ENCODE results near the gene RAB18. TPM values are rescaled to one million over a fixed set of nuclear protein-coding genes. Genes with fewer than 3 reads are reported as not detected.

Gene RAB18
- total and polyA plus RNA-seq, 9 of the 15 experiments (the other 6 are each of a cell fraction or from before 2014, with no cell fraction given): 10.5 to 46.3 (median 32.5) TPM

DNA sequence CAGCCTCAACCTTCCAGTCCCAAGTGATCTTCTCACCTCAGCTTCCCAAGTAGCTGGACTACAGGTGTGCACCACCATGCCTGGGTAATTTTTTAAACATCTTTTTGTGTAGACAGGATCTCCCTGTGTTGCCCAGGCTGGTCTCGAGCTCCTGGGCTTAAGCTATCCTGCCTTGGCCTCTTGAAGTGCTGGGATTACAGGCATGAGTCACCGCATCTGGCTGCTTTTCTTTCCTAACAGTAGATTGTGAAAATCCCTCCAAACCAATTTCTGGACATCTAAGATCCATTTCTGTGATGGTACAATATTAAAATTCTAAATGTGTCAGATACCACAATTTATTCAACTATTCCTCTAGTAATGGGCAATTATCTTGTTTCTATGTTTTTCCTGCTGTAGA, 38.7 kb downstream of the RAB18 start:
- intact Hi-C loops (cut with micrococcal nuclease): no loop called here
- no peaks in the 10 kb centered on the region; the same call in 1 of the 2 replicates for H3K9me3 ChIP-seq (replicated peaks; ENCODE audit: control insufficient read depth, insufficient read depth, low read depth, low read length)
- H3K4me3 ChIP-seq: no peak overlapping the region
- CTCF ChIA-PET (ENCODE audit: low intra/inter-chr PET ratio): no interaction called here
- no peaks in the 10 kb centered on the region for H3K4me1 ChIP-seq (replicated peaks in 1 of 2; ENCODE audit: control insufficient read depth in 2 of 2, insufficient read depth in 2 of 2, low read length in 2 of 2)
- peaks cover 41% of the 10 kb centered on the region; the same call in 1 of the 3 replicates for H3K36me3 ChIP-seq (ENCODE audit: control insufficient read depth, insufficient read depth, low read length)
- no peaks in the 10 kb centered on the region for H3K9me1 ChIP-seq (ENCODE audit: control insufficient read depth, insufficient read depth, low read length)
- 87% methylated on average over 2 of the region's 2 CpGs for WGBS (ENCODE audit: insufficient coverage, low coverage, missing lambda C conversion rate)
- TF ChIP-seq ETV1 (tag; conservative IDR thresholded peaks at IDR 0.05; ENCODE audit: low read depth): no peak
- no peak for TF ChIP-seq RUNX1 (IDR thresholded peaks at IDR 0.05; ENCODE audit: low read depth)
- TF ChIP-seq TBL1XR1 (IDR thresholded peaks at IDR 0.05; ENCODE audit: low read length in 2 of 2): no peak
- TF ChIP-seq, protein P1, sequence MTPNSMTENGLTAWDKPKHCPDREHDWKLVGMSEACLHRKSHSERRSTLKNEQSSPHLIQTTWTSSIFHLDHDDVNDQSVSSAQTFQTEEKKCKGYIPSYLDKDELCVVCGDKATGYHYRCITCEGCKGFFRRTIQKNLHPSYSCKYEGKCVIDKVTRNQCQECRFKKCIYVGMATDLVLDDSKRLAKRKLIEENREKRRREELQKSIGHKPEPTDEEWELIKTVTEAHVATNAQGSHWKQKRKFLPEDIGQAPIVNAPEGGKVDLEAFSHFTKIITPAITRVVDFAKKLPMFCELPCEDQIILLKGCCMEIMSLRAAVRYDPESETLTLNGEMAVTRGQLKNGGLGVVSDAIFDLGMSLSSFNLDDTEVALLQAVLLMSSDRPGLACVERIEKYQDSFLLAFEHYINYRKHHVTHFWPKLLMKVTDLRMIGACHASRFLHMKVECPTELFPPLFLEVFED (CRISPR knock-in tag; conservative IDR thresholded peaks at IDR 0.05): no peak
- TF ChIP-seq TRIM24 (IDR thresholded peaks at IDR 0.05): no peak
- TF ChIP-seq RCOR1 (IDR thresholded peaks at IDR 0.05; ENCODE audit: borderline replicate concordance in 1 of 2, low read depth in 2 of 2, low read length in 2 of 2): no peak
- no peak for TF ChIP-seq RBM14 (IDR thresholded peaks at IDR 0.05; ENCODE audit: borderline replicate concordance, insufficient read depth, low read depth, low read length)
- no peak for TF ChIP-seq ELF1 (tag; IDR thresholded peaks at IDR 0.05)
- TF ChIP-seq, protein P2, sequence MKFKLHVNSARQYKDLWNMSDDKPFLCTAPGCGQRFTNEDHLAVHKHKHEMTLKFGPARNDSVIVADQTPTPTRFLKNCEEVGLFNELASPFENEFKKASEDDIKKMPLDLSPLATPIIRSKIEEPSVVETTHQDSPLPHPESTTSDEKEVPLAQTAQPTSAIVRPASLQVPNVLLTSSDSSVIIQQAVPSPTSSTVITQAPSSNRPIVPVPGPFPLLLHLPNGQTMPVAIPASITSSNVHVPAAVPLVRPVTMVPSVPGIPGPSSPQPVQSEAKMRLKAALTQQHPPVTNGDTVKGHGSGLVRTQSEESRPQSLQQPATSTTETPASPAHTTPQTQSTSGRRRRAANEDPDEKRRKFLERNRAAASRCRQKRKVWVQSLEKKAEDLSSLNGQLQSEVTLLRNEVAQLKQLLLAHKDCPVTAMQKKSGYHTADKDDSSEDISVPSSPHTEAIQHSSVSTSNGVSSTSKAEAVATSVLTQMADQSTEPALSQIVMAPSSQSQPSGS (CRISPR knock-in tag; IDR thresholded peaks at IDR 0.05): no peak
- no peak for TF ChIP-seq FIP1L1 (IDR thresholded peaks at IDR 0.05; ENCODE audit: low read depth, low read length, poor library complexity, severe bottlenecking)
- no peak for TF ChIP-seq CCAR2 (IDR thresholded peaks at IDR 0.05; ENCODE audit: low read depth, low read length)
- no peak for TF ChIP-seq ZNF175 (CRISPR knock-in tag; IDR thresholded peaks at IDR 0.05; ENCODE audit: low read depth)
- no peak for TF ChIP-seq XRCC4 (IDR thresholded peaks at IDR 0.05; ENCODE audit: extremely low read depth, insufficient read depth, insufficient read length)
- TF ChIP-seq RAD21 (CRISPR knock-in tag; conservative IDR thresholded peaks at IDR 0.05 in 1 of 2, IDR thresholded peaks at IDR 0.05 in 1 of 2): no peak
- TF ChIP-seq HOXB6 (CRISPR knock-in tag; IDR thresholded peaks at IDR 0.05; ENCODE audit: borderline replicate concordance): no peak
- H2AFZ ChIP-seq (ENCODE audit: low read depth, low read length): no peak overlapping the region
- FAIRE-seq (no peak), DNase-seq (ENCODE audit: extremely low read depth in 1 of 4, low spot score in 3 of 4) (no peak), ATAC-seq (no peak)
- POLR2A ChIA-PET: interaction anchor here (1.0 to 1.7 kb wide), 2 partner anchors 11 to 17 kb away, joined by 3 read pairs; no protein-coding TSS in a partner anchor
- no peaks in the 10 kb centered on the region for H3K27me3 ChIP-seq (ENCODE audit: control insufficient read depth in 2 of 2, insufficient read depth in 2 of 2, low read length in 2 of 2)
- in situ Hi-C loops (cut with MboI): no loop called here
- no peak overlapping the region for H3K27ac ChIP-seq (ENCODE audit: extremely low read depth, low read depth, low read length)
- BruUV-seq (replicated peaks): no TSS peak
- H3K79me2 ChIP-seq (ENCODE audit: control insufficient read depth, insufficient read depth, low read length): no peaks in the 10 kb centered on the region
- H3K4me2 ChIP-seq (ENCODE audit: insufficient read depth, low read length): no peak overlapping the region
- no peaks in the 10 kb centered on the region for H4K20me1 ChIP-seq (replicated peaks; ENCODE audit: control insufficient read depth, insufficient read depth, low read length)
- no peak overlapping the region for H3K9ac ChIP-seq (ENCODE audit: insufficient read depth in 1 of 2, low read depth in 2 of 2, low read length in 2 of 2)

All from K562 (cell line).